Measurements from ENCODE around the gene ADAMTS5.
A peak's percentile ranks its signal among the peaks of the same experiment; 100 is the strongest.

The ADAMTS5 gene

DNA sequence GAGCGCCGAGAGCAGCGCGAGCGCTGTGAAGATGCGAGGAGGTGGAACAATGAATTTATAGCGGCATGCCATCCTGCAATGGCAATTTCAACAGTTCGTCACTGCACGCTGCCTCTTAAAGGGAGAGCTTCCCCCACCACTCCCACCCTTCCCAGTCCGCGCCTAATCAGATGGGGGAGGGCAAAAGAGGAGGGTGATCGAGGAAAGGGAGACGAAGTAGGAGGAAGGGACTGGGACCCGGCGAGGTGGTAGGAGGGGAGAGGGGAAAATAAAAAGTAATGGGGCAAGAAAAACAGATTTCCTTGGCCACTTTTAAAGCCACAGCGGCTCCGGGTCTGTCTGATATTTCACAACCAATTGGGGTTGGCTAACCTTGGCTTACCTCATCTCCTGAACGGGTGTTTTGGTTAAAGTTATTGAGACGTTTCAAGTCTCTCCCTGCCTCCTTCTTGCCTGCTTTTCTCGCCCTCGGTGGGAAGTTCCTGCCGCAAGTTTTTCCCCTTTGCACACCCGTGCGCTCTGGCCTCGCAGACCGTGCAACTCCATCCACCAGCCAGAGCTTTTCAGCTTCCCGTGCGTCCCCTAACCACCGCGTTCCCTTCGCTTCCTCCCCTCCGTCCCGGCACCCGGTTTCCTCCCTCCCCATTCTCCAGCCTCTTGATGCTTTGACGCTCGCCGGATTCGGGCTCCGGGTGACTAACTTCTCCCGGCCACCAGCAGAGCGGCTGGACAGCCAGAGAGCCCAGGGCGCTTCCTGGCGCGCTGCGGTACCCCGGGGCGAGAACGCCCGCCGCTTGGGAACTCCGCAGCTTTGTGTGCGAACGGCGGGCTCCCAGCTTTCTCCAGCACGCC, at the start of gene ADAMTS5:
Gene ADAMTS5, minus strand, starts transcription at position 27 of the 852 bp plus-strand sequence. CDS start 697 bp downstream, outside the sequence.
- DNase-seq (ENCODE audit: low spot score) = peak; percentile 35

DNA sequence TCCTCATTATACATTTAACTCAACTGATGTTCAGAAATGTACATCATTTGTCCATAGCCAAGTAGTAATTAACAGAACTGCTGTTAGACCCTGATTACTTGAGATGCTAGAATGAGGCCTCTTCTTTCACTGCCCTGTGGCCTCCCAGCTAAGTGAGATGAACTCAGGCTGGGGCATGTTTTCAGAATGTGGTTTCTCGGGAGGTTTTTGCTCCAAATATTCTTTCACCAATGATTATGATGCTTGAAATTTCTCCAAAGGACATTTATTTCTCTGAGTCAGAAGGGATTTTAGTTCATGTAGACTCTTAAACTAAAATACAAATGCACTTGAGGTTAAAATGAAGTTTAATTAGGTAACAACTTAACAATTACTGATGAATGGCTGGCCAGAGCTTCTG, 34.6 kb upstream of the ADAMTS5 start:
- no peak for DNase-seq (ENCODE audit: low spot score)

GRCh38 chr21:26983576-26983975, 16.7 kb upstream of the ADAMTS5 start:
- DNase-seq (ENCODE audit: low spot score) = no peak

DNA sequence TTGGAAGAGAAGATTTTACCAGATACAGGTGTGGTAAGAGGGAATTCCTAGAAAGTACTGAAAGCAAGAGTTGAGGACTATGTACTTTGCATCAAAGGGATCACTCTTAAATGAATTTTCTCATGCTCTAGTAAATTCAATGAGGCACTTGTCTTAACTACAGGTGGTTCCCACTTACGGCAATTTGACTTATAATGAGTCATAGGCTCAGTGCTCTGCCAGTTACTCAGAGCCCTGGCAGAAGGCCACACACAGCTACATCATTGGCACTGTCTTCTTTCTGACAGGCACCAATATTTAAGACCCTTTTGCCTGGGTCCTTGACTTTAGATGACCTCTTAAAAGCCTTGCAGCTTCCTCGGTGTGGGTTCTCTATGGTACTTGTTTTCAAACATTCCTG, 15.9 kb upstream of the ADAMTS5 start:
- no peak for DNase-seq (ENCODE audit: low spot score)

- DNase-seq (ENCODE audit: low spot score) = no peak
These were observed 10.9 kb upstream of the ADAMTS5 start for GRCh38 chr21:26977746-26978145.

DNA sequence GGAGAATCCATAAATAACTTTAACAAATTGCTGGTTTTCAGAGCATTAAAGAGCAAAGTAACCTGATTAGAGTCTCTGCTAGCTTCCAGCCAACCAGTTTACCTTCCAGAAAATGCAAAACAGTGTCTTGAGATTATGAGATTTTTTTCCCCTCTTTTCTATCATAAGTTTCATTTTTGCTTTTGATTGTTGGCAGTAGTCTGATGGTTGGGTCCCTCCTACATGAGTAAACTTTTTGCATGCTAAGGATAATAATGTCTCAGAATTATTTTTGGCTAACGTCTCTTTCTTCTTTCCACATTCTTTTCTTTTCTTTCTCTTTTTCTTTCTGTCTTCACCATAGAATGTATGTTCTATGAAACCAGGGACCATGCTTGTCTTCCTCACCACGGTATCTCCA, 6.3 kb upstream of the ADAMTS5 start:
- DNase-seq (ENCODE audit: low spot score) = no peak

DNA sequence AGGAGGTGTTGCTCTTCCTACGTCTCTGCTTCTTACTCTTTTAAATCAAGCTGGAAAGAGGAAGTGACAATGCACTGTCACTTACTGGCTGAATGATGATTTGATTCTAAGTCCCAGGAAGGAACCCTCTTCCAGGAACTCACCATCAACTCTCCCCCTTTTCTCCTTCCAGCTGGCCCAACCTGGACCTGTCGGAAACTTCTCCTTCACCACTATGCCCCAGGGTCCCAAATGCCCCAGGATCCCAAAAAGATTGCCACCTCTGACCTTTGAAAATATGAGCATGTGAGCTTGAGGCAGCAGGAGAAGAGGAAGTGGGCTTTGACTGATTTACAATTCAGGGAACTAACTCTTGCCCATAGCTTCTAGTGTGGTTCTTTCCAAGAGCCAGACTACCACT, 5.3 kb upstream of the ADAMTS5 start:
- peak; percentile 23 for DNase-seq (ENCODE audit: low spot score)

DNA sequence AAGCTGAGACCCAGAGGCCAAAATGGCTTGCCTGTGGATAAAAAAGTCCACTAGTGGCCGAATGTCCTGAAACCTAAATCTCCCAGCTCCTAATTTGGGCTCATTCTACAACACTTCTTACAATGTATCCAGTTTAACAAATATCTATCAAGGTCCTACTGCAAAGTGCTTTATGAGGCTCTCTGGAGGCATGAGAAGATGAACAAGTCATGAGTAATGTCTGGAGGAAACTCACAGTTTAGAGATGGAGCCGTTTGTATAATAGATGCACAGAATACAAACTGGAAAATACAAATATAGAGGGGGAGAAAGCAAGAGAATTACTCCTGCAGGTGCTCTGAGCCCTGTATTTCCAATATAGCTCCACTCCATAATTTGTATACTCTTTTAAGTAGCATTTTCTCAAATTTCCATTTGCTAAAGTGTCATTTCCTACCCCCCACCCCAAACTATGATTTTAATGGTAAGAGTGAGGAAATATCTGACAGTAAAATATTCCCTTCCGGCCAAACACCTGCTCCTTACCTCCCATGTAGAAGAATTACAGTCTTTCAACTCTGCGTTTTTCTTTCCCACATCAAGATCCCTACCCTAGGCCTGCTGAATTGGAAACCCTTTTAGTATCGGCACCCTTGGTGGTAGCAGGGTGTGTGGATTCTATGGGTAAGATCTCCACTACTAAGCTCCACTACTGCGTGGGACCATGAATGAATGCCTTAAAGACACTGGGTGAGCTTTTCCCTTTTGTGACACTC, 3.3 kb upstream of the ADAMTS5 start:
- no peak for DNase-seq (ENCODE audit: low spot score)

GRCh38 chr21:26966649-26967061, 233 bp downstream of the ADAMTS5 start:
- no peak for DNase-seq (ENCODE audit: low spot score)

- peak; percentile 14 for DNase-seq (ENCODE audit: low spot score)
These were observed 844 bp downstream of the ADAMTS5 start for GRCh38 chr21:26965907-26966581.

DNA sequence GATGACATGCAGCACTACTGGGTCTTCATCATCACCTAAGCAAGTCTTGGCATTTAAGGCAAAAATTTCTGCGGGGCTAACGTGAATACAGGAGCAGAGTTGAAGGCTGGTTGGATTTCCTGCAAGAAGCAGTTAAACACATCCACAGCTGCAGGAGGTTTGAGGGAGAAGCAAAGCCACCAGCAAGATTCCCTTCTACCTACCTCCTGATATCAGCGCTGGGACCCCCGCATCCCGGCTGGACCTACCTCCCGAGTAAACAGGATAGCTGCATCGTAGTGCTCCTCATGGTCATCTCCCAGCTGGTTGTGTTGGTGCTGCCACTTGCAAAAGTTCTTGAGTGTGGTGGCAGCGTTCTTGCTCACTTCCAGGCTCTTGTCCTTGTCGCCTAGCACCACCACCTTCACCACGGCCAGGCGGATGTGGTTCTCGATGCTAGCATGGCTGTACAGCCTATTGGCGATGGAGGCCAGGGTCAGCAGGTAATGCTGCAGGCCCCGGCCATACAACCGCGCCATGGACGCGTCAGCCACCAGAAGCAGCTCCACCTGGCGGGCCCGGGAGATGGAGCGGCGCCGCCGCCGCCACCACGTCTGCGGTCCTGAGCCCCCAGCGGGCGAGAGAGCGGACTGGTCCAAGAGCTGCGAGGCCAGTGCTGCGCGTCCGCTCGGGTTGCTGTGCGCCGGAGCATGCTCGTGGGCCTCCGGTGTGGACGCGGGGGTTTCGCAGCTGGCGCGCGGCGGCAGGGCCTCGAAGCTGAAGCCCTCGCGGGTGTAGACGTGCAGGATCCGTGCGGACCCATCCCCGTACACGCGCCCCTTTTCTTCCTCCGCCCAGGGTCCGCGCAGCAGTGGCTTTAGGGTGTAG, 1.6 kb downstream of the ADAMTS5 start:
- peak; percentile 28 for DNase-seq (ENCODE audit: low spot score)

- no peak for DNase-seq (ENCODE audit: low spot score)
These were observed 2.6 kb downstream of the ADAMTS5 start for GRCh38 chr21:26964170-26964778.

DNA sequence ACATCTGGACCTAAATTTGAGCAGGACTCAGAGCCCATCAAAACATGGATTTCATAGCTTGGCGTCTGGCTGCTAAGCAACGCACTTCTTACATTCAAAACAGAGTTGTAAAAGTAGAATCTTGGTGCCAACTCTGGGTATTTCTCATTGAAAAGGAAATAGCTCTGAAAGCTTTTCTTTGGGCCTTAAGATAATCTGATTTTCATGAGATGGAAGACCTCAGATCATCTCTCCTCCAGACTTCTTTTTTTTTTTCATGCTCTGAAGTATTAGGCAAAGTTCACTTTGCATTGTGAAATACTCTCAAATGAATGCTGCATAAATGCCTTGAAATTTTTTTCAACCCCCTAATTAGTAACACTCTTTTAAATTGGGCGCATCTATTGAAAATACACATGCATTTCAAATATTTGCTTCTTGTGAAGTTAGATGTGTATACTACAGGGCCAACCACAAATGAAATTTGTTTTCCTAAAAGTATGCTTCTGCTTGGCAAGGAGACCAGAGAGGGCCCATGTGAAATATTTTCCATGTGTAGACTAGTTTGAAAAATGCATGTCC, 4.2 kb downstream of the ADAMTS5 start:
- no peak for DNase-seq (ENCODE audit: low spot score)

DNA sequence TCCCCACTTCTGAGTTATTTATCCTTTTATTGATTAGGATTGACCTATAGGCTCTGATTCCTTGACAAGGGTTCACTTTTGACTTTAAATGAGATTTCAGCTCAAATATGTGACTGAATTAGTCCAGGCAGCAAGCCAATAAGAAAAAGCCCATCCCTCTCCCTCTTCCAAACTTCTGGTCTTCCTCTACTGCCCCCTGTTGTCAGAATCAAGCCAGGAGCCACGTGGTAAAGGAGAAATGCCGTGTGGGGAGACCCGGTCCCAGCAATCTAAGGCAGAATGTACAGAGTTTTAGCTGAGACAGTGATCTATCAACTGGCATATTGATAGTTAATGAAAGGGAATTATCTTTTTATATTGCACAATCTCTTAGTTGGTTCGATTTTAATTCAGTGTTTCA, 5.2 kb downstream of the ADAMTS5 start:
- no peak for DNase-seq (ENCODE audit: low spot score)

DNA sequence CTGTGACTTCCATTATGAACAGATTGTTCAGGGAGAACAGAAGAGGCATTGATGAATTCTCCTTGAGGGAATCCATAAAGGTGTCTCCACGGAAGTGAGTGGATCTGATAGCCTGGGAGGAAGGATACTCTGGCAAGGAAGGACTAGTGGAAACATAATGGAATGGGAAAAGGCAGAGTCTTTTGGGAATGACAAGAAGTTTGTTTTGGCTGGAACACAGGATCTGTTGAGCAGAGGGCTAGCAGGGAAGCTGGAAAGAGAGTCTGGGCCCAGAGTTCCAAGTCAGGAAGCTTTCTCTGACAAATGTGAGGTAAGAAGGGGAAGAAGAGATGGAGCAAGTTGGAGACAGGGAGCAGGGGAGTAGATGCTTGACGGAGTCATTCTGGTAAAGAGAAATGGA, 8.1 kb downstream of the ADAMTS5 start:
- DNase-seq (ENCODE audit: low spot score) = no peak

GRCh38 chr21:26956813-26957212, 10.1 kb downstream of the ADAMTS5 start:
- no peak for DNase-seq (ENCODE audit: low spot score)

DNA sequence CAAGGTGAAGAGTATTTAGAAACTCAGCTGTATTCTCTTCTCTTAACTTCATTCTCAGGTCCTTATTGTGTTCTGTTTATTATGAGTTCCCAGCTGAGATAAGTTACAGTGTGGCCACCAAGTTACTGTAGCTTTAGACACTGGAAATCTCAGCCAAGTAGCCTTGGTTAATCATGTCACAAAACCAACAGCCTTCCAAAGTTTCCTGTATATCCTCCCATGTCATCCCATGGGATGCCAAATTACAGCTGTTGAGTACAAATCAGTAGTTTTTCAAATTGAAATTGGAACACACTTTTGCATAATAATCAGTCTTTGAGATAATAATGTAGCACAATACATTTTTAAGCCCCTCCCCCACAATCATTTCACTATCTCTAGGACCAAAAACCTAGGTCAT, 10.7 kb downstream of the ADAMTS5 start:
- DNase-seq (ENCODE audit: low spot score) = no peak

GRCh38 chr21:26954662-26955121, 12.2 kb downstream of the ADAMTS5 start:
- DNase-seq (ENCODE audit: low spot score) = peak; percentile 29

DNA sequence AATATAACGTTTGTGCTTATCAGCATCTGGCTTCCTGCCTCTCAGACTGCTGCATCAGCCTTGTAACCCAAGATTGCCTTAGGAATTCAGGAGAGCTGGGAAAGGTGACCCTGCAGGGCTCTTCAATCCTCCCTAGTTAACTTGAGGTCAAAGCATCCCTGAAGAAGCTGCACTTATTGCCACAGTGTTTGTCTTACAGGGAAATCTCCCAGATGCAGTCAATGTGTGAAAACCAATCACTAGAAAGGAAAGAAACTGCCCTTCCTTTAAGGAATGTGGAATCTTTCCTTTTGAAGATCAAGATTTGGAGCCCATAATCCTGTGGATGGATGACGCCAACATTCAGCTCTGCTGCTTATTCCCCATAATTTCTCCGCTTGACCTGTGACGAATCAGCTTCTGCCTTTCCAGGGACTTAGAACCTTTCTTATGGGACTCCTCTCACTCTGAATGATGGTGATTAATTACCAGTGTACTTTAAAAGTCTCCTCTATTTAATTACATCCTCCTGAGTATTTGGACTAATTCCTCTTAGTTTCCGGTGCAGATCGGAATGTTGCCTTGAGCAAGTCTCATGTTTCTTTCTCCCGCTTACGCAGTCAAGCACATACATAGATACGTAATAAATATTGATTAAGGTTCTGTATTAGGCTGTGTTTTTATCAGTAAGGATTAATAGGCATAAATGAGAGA, 14.4 kb downstream of the ADAMTS5 start:
- DNase-seq (ENCODE audit: low spot score) = no peak

- DNase-seq (ENCODE audit: low spot score) = no peak
These were observed 17.1 kb downstream of the ADAMTS5 start for GRCh38 chr21:26949830-26950229.
